NCI-H128 (cell line): Measurements from ENCODE around the gene TMEM253.

Experiments
- DNase-seq: peaks from one replicate; lab custom pipeline; 2025; ENCODE audit not compliant: unreplicated experiment; lab: John Stamatoyannopoulos, UW

TMEM253 gene

GRCh38 chr14:21070610-21071224 lies 30.1 kb upstream of the TMEM253 start:
- no peak for DNase-seq

GRCh38 chr14:21071225-21072030 lies 29.4 kb upstream of the TMEM253 start:
- DNase-seq = peak; percentile 33

DNA sequence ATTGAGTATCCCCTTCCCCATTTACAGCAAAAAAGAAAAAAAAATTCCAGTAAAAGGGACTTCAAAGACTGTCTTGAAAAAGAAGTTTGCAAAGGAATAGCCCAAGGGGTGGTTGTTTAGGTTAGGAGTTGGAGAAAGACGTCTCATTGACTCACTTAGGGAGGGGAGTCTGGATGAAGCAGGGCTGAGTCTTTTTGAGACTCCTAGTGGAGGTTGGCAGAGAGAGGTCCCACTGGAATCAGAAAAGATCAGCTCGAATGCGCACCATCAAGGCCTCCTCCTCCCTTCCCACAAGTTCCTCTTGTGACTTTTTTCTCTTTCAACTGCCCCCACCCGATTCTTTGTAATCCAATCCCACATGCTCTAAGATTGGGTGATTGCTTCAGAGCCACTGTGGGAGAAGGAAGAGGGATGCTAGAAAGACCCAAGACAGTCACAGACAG lies 28.8 kb upstream of the TMEM253 start:
- no peak for DNase-seq

- DNase-seq = no peak
Observed at GRCh38 chr14:21072781-21073339, 28.0 kb upstream of the TMEM253 start.

GRCh38 chr14:21073921-21074320 lies 26.9 kb upstream of the TMEM253 start:
- DNase-seq = no peak

DNA sequence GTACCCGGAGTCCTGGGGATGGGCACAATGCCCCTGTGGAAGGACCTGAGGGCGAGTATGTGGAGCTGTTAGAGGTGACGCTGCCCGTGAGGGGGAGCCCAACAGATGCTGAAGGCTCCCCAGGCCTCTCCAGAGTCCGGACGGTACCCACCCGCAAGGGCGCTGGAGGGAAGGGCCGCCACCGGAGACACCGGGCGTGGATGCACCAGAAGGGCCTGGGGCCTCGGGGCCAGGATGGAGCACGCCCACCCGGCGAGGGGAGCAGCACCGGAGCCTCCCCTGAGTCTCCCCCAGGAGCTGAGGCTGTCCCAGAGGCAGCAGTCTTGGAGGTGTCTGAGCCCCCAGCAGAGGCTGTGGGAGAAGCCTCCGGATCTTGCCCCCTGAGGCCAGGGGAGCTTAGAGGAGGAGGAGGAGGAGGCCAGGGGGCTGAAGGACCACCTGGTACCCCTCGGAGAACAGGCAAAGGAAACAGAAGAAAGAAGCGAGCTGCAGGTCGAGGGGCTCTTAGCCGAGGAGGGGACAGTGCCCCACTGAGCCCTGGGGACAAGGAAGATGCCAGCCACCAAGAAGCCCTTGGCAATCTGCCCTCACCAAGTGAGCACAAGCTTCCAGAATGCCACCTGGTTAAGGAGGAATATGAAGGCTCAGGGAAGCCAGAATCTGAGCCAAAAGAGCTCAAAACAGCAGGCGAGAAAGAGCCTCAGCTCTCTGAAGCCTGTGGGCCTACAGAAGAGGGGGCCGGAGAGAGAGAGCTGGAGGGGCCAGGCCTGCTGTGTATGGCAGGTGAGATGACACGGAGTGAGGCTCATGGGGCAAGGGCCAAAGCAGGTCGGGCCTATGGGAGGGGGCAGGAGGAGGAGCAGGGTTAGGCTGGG lies 26.2 kb upstream of the TMEM253 start:
- DNase-seq = no peak

- no peak for DNase-seq
Observed at GRCh38 chr14:21075719-21076437, 25.0 kb upstream of the TMEM253 start.

GRCh38 chr14:21077672-21078071 lies 23.2 kb upstream of the TMEM253 start:
- DNase-seq = no peak

DNA sequence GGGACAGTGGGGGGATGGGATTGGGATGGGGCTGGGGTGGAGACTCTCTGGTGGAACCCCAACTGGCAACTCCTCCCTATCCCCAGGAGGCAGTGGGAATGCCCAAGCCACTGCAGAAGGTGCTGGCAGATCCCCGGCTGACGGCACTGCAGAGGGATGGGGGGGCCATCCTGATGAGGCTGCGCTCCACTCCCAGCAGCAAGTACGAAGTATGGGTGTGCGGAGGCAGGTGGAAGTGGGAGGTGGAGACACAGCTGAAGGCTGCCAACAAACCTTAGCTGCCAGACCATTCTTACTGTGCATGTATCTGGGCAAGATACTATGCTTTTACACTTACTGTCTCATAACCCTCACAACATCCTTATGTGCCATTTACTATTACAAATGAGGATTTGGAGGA lies 22.6 kb upstream of the TMEM253 start:
- DNase-seq = no peak

DNA sequence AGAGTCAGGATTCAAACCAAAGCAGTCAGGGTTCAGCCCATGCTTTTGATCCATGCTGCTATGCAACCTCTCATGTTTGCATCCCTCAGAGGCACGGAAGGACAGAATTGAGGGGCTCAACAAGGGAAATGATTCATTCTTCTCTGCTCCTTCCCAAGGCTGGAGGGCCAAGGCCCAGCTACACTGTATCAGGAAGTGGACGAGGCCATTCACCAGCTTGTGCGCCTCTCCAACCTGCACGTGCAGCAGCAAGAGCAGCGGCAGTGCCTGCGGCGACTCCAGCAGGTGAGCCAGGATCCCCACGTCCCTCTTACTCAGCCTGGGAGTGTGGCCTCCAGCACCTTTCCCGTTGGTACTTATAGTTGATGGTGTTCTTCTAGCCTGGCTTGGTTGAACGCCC lies 22.1 kb upstream of the TMEM253 start:
- DNase-seq = no peak

- no peak for DNase-seq
Observed at GRCh38 chr14:21081521-21082142, 19.2 kb upstream of the TMEM253 start.

- DNase-seq = no peak
Observed at GRCh38 chr14:21083565-21084325, 17.1 kb upstream of the TMEM253 start.

DNA sequence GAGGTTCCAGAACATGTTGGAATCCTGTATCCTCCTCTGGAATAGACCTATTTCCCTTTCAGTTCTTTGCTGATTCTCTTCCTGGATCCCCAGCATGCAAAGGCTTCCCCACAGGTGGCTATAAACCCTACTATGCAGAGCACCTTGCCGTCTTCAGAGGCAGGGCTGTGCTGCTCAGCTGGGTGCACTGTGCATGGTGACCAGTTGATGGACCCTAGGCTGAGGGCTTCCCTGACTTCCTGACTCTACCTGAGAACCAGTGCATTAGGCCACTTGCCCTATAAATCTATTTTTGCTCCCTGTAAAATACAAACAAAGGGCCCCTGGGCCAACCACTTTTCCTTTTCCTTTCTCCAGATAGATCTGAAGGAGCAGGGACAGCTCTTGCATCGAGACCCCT lies 16.5 kb upstream of the TMEM253 start:
- DNase-seq = no peak

DNA sequence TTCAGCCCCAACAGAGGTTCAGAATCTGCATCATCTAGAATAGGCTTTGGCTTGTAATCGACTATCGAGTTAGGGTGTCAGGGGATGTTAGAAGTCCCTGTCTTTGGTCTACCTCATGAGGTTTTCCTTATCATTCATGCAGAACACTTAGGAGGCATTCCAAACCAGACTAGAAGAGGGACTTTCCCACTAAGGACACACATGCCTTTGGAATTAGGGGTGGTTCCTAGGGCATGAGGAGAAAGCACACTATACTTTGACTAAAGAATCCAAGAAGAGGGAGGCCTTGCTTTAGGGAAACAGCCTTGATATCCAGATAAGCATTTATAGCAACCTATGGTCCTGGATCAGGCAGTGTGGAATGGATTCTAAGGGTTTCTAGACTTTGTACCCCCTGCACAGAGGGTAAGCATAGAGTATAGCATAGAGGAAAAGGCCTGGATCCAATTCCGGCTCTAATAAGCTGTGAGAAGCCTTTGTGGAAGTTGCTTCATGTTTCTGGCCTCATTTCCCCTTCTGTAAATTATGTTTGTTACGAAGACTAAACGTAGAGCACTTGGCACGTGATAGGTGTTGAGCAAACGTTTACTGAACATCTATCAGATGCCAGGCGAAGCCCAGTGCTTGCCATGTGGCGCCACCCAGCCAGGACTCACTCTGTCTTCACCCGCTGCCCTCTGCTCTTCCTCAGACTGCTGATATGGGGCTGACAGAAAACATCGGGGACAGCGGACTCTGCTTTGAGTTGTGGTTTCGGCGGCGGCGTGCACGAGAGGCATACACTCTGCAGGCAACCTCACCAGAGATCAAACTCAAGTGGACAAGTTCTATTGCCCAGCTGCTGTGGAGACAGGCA lies 15.6 kb upstream of the TMEM253 start:
- DNase-seq = no peak

GRCh38 chr14:21086908-21087293 lies 14.0 kb upstream of the TMEM253 start:
- no peak for DNase-seq

GRCh38 chr14:21087294-21088091 lies 13.4 kb upstream of the TMEM253 start:
- no peak for DNase-seq

DNA sequence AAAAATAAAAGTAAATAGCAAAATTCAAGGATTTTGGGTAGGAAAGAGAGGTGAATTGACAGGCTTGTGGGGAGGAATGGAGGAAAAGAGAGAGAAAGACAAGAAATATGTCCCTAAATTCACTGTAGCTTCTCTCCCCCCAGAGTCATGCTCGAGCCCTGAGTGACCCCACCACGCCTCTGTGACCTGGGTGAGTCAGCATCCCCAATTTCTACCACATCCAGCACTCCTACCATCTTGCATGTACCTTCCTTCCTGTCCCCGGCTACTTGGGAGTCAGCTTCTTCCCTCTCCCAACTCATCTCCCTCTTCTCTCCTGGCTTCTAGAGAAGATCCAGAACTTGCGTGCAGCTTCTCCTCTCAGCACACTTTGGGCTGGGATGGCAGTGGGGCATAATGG lies 12.2 kb upstream of the TMEM253 start:
- no peak for DNase-seq

DNA sequence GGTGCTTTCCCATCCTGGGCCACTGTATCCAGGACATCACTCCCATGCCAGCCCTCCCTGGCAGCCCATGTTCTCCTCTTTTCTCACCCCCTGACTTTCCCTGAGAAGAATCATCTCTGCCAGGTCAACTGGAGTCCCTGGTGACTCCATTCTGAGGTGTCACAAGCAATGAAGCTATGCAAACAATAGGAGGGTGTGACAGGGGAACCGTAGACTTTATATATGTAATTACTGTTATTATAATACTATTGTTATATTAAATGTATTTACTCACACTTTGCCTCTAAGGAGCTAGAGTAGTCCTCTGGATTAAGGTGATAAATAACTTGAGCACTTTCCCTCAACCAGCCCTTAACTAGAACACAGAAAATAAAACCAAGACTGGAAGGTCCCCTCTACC lies 11.6 kb upstream of the TMEM253 start:
- DNase-seq = no peak
